ENCODE data around the gene ELF5.

DNA sequence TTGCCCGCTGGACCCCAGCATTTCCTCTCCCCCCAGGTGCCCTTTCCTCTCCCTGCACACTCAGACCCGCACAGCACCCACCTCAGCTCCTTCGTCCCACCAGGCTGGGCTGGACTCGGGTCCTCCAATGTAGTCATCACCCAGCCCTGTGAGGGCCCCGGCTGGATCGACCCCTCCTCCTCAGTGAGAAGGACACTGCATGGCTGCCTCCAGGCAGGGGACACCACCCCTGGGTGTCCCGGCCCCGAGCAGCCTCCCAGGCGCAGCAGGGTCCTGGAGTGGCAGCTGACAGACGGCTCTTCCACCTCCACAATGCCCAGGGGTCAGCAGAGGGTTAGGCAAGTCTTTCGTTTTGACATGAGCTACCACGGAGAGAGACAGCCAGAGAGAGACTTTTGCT is 11.1 kb upstream of the ELF5 start:
- TF ChIP-seq, protein P1, sequence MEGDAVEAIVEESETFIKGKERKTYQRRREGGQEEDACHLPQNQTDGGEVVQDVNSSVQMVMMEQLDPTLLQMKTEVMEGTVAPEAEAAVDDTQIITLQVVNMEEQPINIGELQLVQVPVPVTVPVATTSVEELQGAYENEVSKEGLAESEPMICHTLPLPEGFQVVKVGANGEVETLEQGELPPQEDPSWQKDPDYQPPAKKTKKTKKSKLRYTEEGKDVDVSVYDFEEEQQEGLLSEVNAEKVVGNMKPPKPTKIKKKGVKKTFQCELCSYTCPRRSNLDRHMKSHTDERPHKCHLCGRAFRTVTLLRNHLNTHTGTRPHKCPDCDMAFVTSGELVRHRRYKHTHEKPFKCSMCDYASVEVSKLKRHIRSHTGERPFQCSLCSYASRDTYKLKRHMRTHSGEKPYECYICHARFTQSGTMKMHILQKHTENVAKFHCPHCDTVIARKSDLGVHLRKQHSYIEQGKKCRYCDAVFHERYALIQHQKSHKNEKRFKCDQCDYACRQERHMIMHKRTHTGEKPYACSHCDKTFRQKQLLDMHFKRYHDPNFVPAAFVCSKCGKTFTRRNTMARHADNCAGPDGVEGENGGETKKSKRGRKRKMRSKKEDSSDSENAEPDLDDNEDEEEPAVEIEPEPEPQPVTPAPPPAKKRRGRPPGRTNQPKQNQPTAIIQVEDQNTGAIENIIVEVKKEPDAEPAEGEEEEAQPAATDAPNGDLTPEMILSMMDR (IDR thresholded peaks at IDR 0.05), result no peak
- TF ChIP-seq ZFX (IDR thresholded peaks at IDR 0.05; ENCODE audit: borderline replicate concordance), result no peak
